ENCODE measurements around the gene PTPA. TPM values are rescaled to one million over a fixed set of nuclear protein-coding genes. Genes with fewer than 3 reads are reported as not detected.

Gene PTPA
- total and polyA plus RNA-seq, 9 of the 15 experiments (the other 6 are each of a cell fraction or from before 2014, with no cell fraction given) = 1.7 to 121 (median 72.6) TPM

GRCh38 chr9:129071526-129072126 lies 39.6 kb upstream of the PTPA start (continued):
- TF ChIP-seq THAP12 (CRISPR knock-in tag; IDR thresholded peaks at IDR 0.05) (no peak), ZNF512 (tag; IDR thresholded peaks at IDR 0.05) (no peak), FOXP4 (CRISPR knock-in tag; IDR thresholded peaks at IDR 0.05; ENCODE audit: borderline replicate concordance) (0 out of 2 replicates have a peak, but pooled peaks have one; percentile 51)
